B cell (primary cell): ENCODE data around the gene PIP5K1A.

Experiments used
- CTCF ChIP-seq: fragments of 200-600 bp; IDR thresholded peaks from one replicate; pipeline ENCODE4 v1.8.0; 2022; ENCODE audit warnings: antibody characterized with exemption, mild to moderate bottlenecking
- EZH2 ChIP-seq: IDR thresholded peaks from 2 replicates; pipeline ENCODE4 v1.6.1; 2012; ENCODE audit warnings: borderline replicate concordance, low read depth, mild to moderate bottlenecking, moderate library complexity, low read length; ENCODE audit not compliant: insufficient read depth, poor library complexity, severe bottlenecking

GRCh38 chr1:151198254-151199127 is at the start of gene PIP5K1A:
- TF ChIP-seq CTCF = no peak
- TF ChIP-seq EZH2 = no peak
